HEK293T (cell line): ENCODE measurements around the gene OXER1.

Experiments
- BHLHE40 ChIP-seq: fragments of 450-650 bp; IDR thresholded peaks from 2 replicates; pipeline ENCODE4 v1.6.1; 2016; ENCODE audit warnings: mild to moderate bottlenecking, moderate library complexity, borderline replicate concordance
- CTBP1 ChIP-seq: fragments of 450-650 bp; IDR thresholded peaks from 2 replicates; pipeline ENCODE4 v1.6.1; 2016; ENCODE audit warnings: borderline replicate concordance
- ELF4 ChIP-seq: fragments of 450-650 bp; IDR thresholded peaks from 2 replicates; pipeline ENCODE4 v1.6.1; 2017; ENCODE audit warnings: antibody characterized with exemption
- FOXA1 ChIP-seq: fragments of 450-650 bp; IDR thresholded peaks from 2 replicates; pipeline ENCODE4 v1.6.1; 2016; ENCODE audit warnings: mild to moderate bottlenecking
- FOXK2 ChIP-seq: fragments of 450-650 bp; IDR thresholded peaks from 2 replicates; pipeline ENCODE4 v1.6.1; 2016; ENCODE audit warnings: mild to moderate bottlenecking
- FOXM1 ChIP-seq: fragments of 450-650 bp; IDR thresholded peaks from 2 replicates; pipeline ENCODE4 v1.6.1; 2017; ENCODE audit warnings: mild to moderate bottlenecking, borderline replicate concordance
- HDGF ChIP-seq: fragments of 450-650 bp; IDR thresholded peaks from 2 replicates; pipeline ENCODE4 v1.6.1; 2017; ENCODE audit warnings: antibody characterized with exemption, borderline replicate concordance
- NFRKB ChIP-seq: fragments of 450-650 bp; IDR thresholded peaks from 2 replicates; pipeline ENCODE4 v1.6.1; 2016; ENCODE audit warnings: mild to moderate bottlenecking, moderate library complexity
- PKNOX1 ChIP-seq: fragments of 450-650 bp; IDR thresholded peaks from 2 replicates; pipeline ENCODE4 v1.6.1; 2016
- SP1 ChIP-seq: fragments of 450-650 bp; IDR thresholded peaks from 2 replicates; pipeline ENCODE4 v1.6.1; 2017
- SUZ12 ChIP-seq: fragments of 450-650 bp; IDR thresholded peaks from 2 replicates; pipeline ENCODE4 v1.6.1; 2016; ENCODE audit warnings: mild to moderate bottlenecking
- TARDBP ChIP-seq: fragments of 450-650 bp; IDR thresholded peaks from 2 replicates; pipeline ENCODE4 v1.6.1; 2016
- ZNF384 ChIP-seq: fragments of 450-650 bp; IDR thresholded peaks from 2 replicates; pipeline ENCODE4 v1.6.1; 2016

GRCh38 chr2:42747422-42747821, 16.5 kb downstream of the OXER1 start:
- no peak for TF ChIP-seq FOXM1
- TF ChIP-seq FOXA1 = no peak
- no peak for TF ChIP-seq ELF4
- no peak for TF ChIP-seq PKNOX1
- TF ChIP-seq ZNF384 = no peak
- no peak for TF ChIP-seq HDGF
- TF ChIP-seq SUZ12 = no peak
- no peak for TF ChIP-seq NFRKB
- TF ChIP-seq BHLHE40 = no peak
- no peak for TF ChIP-seq TARDBP
- TF ChIP-seq SP1 = no peak
- TF ChIP-seq CTBP1 = no peak
- TF ChIP-seq FOXK2 = no peak
